Measurements from ENCODE around the gene GALNT18.

DNA sequence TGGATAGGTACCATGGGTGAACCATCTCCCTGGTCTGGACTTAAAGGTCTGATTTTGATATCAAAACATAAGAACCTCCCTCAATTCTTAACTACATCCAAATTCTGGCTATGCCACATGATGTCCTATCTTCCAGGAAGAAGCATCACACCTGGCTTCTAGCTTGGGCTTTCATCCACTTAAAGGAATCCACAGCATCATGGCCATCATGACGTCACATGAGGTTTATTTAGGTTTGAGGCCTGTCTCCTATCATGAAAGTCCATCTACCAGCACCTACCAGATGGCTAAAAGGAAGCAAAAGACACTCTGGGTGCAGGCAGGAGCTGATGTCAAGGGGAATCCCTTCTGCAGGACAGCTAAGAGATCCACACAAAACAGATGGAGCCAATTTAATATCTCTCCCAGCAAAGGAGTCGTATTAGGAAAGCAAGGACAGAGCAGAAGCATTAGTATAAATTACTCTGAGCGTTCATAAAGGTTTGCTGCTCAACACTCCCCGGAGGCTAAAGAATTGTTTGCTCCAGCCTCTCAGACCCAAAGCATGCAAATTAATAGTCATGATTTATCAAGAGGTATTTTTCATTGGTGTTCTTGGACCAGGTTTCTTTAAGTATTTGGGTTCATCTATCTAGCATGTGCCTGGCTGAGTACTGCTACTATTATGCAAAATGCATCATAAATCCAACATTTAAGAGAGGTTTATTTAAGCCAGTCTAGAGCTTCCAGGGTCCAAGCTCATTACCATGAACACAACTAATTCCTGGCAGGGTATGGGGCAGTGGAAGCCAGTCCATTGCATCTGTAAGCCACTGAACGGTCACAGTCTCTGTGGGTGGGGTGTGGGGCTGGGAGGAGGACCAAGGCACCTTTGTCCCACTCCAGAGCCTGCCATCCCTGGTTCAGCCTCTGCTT lies 47.2 kb downstream of the GALNT18 start:
- TF ChIP-seq TAF1 (conservative IDR thresholded peaks at IDR 0.05) (no peak), HNF4G (IDR thresholded peaks at IDR 0.05) (no peak), RAD21 (IDR thresholded peaks at IDR 0.05) (no peak), JUND (IDR thresholded peaks at IDR 0.05) (no peak), EGR1 (IDR thresholded peaks at IDR 0.05; ENCODE audit: low read depth in 2 of 2) (no peak), SP1 (IDR thresholded peaks at IDR 0.05) (no peak), GABPA (IDR thresholded peaks at IDR 0.05 in 1 of 2, conservative IDR thresholded peaks at IDR 0.05 in 1 of 2) (no peak)
- TF ChIP-seq, protein P1, sequence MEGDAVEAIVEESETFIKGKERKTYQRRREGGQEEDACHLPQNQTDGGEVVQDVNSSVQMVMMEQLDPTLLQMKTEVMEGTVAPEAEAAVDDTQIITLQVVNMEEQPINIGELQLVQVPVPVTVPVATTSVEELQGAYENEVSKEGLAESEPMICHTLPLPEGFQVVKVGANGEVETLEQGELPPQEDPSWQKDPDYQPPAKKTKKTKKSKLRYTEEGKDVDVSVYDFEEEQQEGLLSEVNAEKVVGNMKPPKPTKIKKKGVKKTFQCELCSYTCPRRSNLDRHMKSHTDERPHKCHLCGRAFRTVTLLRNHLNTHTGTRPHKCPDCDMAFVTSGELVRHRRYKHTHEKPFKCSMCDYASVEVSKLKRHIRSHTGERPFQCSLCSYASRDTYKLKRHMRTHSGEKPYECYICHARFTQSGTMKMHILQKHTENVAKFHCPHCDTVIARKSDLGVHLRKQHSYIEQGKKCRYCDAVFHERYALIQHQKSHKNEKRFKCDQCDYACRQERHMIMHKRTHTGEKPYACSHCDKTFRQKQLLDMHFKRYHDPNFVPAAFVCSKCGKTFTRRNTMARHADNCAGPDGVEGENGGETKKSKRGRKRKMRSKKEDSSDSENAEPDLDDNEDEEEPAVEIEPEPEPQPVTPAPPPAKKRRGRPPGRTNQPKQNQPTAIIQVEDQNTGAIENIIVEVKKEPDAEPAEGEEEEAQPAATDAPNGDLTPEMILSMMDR (IDR thresholded peaks at IDR 0.05; ENCODE audit: low read depth, low read length, missing input control), result no peak
- TF ChIP-seq, protein P2, sequence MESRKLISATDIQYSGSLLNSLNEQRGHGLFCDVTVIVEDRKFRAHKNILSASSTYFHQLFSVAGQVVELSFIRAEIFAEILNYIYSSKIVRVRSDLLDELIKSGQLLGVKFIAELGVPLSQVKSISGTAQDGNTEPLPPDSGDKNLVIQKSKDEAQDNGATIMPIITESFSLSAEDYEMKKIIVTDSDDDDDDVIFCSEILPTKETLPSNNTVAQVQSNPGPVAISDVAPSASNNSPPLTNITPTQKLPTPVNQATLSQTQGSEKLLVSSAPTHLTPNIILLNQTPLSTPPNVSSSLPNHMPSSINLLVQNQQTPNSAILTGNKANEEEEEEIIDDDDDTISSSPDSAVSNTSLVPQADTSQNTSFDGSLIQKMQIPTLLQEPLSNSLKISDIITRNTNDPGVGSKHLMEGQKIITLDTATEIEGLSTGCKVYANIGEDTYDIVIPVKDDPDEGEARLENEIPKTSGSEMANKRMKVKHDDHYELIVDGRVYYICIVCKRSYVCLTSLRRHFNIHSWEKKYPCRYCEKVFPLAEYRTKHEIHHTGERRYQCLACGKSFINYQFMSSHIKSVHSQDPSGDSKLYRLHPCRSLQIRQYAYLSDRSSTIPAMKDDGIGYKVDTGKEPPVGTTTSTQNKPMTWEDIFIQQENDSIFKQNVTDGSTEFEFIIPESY (IDR thresholded peaks at IDR 0.05), result no peak
- TF ChIP-seq, protein P3, sequence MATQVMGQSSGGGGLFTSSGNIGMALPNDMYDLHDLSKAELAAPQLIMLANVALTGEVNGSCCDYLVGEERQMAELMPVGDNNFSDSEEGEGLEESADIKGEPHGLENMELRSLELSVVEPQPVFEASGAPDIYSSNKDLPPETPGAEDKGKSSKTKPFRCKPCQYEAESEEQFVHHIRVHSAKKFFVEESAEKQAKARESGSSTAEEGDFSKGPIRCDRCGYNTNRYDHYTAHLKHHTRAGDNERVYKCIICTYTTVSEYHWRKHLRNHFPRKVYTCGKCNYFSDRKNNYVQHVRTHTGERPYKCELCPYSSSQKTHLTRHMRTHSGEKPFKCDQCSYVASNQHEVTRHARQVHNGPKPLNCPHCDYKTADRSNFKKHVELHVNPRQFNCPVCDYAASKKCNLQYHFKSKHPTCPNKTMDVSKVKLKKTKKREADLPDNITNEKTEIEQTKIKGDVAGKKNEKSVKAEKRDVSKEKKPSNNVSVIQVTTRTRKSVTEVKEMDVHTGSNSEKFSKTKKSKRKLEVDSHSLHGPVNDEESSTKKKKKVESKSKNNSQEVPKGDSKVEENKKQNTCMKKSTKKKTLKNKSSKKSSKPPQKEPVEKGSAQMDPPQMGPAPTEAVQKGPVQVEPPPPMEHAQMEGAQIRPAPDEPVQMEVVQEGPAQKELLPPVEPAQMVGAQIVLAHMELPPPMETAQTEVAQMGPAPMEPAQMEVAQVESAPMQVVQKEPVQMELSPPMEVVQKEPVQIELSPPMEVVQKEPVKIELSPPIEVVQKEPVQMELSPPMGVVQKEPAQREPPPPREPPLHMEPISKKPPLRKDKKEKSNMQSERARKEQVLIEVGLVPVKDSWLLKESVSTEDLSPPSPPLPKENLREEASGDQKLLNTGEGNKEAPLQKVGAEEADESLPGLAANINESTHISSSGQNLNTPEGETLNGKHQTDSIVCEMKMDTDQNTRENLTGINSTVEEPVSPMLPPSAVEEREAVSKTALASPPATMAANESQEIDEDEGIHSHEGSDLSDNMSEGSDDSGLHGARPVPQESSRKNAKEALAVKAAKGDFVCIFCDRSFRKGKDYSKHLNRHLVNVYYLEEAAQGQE (IDR thresholded peaks at IDR 0.05), result no peak
- TF ChIP-seq, protein P4, sequence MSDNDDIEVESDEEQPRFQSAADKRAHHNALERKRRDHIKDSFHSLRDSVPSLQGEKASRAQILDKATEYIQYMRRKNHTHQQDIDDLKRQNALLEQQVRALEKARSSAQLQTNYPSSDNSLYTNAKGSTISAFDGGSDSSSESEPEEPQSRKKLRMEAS (IDR thresholded peaks at IDR 0.05), result no peak

Data from liver (tissue), 3 donors.